Stimulated activated CD4-positive, alpha-beta T cell treated with anti-CD3 and anti-CD28 coated beads, Interleukin-4, amount 100 ng/mL, for 4 hours (primary cell): ENCODE data around the gene PIK3C2G.
"Not testable (repeated sequence)": the region's sequence is repeated elsewhere in the genome, so short reads cannot be mapped to it uniquely, and the experiment has no call there.

ENCODE experiments used
- DNase-seq, 2 experiments: peaks; one replicate each; pipeline ENCODE4 v3.0.0-alpha.2; 2020

Gene PIK3C2G

GRCh38 chr12:18658179-18658578 lies 396.9 kb downstream of the PIK3C2G start:
- no peak for DNase-seq

DNA sequence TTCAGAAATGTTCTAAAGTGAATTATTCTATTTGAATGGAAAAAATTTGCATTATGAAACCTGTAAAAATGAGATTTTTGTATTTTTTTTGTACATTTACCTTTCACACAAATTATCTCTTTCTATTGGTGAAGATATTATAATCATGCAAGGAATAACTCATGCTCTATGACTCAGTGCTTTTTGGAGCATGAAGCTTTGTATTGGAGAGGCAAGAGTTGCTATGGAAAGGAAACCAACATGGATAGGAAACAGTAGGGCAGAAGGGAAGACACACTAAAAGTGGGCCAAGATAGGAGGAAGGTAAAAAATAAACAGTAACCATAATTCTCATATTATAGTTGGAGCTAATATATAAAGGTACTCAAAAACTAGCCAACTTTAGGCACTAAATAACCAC lies 397.5 kb downstream of the PIK3C2G start:
- DNase-seq: no peak

DNA sequence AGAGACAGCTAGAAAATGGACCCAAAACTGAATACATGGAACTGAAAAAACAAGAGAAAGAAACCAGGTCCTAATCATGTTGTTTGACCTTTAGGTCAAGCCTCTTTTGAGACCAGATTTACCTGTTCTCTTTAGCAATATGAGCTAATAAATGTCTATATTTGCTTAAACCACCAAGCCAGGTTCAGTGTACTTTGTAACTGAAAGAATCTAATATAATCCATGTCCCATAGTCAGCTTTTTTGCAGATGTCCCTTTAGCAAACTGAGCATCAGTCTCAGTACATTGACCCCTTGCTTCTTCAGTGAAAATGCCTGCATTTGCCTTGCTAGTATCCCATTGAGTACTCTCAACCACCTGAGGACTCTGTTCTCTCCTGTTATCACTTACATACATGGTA lies 414.8 kb downstream of the PIK3C2G start:
- DNase-seq: no peak

GRCh38 chr12:18676996-18677588 lies 415.8 kb downstream of the PIK3C2G start:
- DNase-seq: no peak

GRCh38 chr12:18681818-18682217 lies 420.5 kb downstream of the PIK3C2G start:
- no peak for DNase-seq

DNA sequence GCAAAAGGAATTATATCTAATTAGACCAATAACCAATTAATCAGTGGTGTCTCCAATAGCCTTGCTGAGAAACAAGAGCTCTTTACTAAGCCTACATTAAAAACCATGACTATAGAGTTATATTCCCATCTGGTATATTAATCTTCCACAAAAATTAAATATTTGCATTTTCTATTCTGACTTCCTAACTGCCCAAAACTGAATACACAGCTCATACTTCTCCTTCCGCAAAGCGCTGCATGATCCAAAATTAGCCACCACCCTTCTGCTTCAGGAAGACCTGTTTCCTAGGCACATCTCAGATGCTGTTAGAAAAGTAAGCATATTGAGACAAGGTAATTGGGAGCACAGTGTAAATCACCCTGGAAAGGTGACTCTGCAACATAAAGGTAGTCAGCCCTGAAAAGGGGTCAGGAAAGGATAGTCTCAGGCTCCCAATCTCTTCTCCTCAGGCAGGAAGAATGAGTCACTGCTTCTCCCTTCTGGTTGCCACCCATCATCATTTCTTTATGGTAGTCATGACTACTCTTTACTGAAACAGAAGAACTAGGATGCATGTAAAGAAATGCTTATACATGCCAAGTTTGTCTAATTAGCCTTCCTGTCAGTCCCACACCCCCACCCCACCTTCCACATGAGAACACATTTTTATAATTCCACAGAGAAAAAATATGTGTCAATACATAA lies 422.2 kb downstream of the PIK3C2G start:
- DNase-seq: no peak

DNA sequence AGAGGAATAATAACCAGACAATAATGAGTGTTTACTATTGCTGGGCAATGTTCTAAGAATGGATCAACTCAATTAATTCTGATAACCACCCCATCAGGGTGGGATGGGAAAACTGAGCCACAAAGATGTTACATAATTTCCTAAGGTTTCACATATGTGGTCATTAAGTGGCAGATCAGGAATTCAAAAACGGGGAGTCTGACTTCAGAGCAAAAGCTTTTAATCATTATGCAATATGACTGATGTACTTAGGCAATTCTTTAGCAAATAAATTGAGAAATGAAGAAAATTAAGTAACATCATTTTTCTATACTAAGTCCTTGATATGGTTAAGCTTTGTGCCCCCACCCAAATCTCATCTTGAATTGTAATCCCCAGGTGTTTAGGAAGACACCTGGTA lies 423.1 kb downstream of the PIK3C2G start:
- no peak for DNase-seq

- DNase-seq: no peak
These were observed 428.5 kb downstream of the PIK3C2G start for GRCh38 chr12:18689771-18690170.

DNA sequence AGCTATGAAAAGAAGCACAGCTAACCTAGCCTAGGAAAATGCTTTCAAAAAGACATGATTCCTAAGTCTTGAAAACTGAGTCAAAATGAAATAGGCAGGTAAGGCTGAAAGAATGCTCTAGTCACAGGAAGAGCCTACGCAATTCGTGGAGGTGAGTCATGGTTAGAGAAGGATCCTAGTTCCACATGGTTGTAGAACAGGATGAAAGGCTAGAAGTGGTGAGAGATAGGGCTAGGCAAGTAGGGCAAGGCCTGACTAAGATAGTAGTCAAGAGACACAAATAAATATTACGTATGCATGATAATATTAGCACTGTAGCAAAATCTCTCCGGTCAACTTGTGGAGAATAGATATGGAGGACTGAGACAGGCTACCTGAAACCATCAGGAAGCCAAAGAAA lies 429.3 kb downstream of the PIK3C2G start:
- no peak for DNase-seq

- not testable (repeated sequence) for DNase-seq
These were observed 432.7 kb downstream of the PIK3C2G start for GRCh38 chr12:18693986-18694385.

GRCh38 chr12:18696971-18697602 lies 435.8 kb downstream of the PIK3C2G start:
- no peak for DNase-seq
